Activated CD8-positive, alpha-beta memory T cell treated with anti-CD3 and anti-CD28 coated beads, Interleukin-2, amount 50 U/mL, for 1 hour (primary cell): ENCODE results near the gene SS18.

Experiments used
- DNase-seq: peaks from one replicate; pipeline ENCODE4 v3.0.0-alpha.2; 2020; ENCODE audit errors: extremely low read depth

SS18 gene

GRCh38 chr18:26003356-26003755, 87.1 kb downstream of the SS18 start:
- no peak for DNase-seq

- DNase-seq: no peak
Observed at GRCh38 chr18:26002375-26002910, 88.0 kb downstream of the SS18 start.

GRCh38 chr18:25998461-25998860, 92.0 kb downstream of the SS18 start:
- DNase-seq: no peak

GRCh38 chr18:25992566-25992965, 97.8 kb downstream of the SS18 start:
- DNase-seq: no peak

GRCh38 chr18:25990473-25990872, 99.9 kb downstream of the SS18 start:
- no peak for DNase-seq

- DNase-seq: no peak
Observed at GRCh38 chr18:25985707-25986394, 104.6 kb downstream of the SS18 start.

- no peak for DNase-seq
Observed at GRCh38 chr18:25983730-25984129, 106.7 kb downstream of the SS18 start.

GRCh38 chr18:25982961-25983360, 107.5 kb downstream of the SS18 start:
- DNase-seq: no peak

GRCh38 chr18:25982153-25982552, 108.3 kb downstream of the SS18 start:
- DNase-seq: no peak

GRCh38 chr18:25979369-25980040, 110.9 kb downstream of the SS18 start:
- DNase-seq: no peak

- DNase-seq: no peak
Observed at GRCh38 chr18:25976554-25976953, 113.9 kb downstream of the SS18 start.

GRCh38 chr18:25974630-25975077, 115.8 kb downstream of the SS18 start:
- no peak for DNase-seq
